GM19372 (cell line): ENCODE measurements around the gene PISD.
"Not testable (repeated sequence)": the region's sequence is repeated elsewhere in the genome, so short reads cannot be mapped to it uniquely, and the experiment has no call there.

Experiments used
- ATAC-seq: cut with Tn5 transposase; IDR thresholded peaks from one replicate; pipeline ENCODE4 v1.9.1; 2021; ENCODE audit warnings: mild to moderate bottlenecking, low read depth, moderate library complexity; ENCODE audit not compliant: unreplicated experiment

Gene PISD

GRCh38 chr22:31661851-31662667 lies at the start of gene PISD:
Gene PISD (minus strand): TSS chr22:31662215. CDS start chr22:31662208, 7 bp downstream.
- peak; percentile 86 for ATAC-seq

GRCh38 chr22:31711226-31711625 lies 49.2 kb upstream of the PISD start:
- ATAC-seq: not testable (repeated sequence)

- no peak for ATAC-seq
Measured at GRCh38 chr22:31707519-31707918, 45.5 kb upstream of the PISD start.

GRCh38 chr22:31695423-31695822 lies 33.4 kb upstream of the PISD start:
- ATAC-seq: no peak

- ATAC-seq: not testable (repeated sequence)
Measured at GRCh38 chr22:31694046-31694445, 32.0 kb upstream of the PISD start.

GRCh38 chr22:31692186-31692886 lies 30.3 kb upstream of the PISD start:
- no peak for ATAC-seq

GRCh38 chr22:31691408-31691807 lies 29.4 kb upstream of the PISD start:
- no peak for ATAC-seq

- ATAC-seq: no peak
Measured at GRCh38 chr22:31683181-31684105, 21.4 kb upstream of the PISD start.

GRCh38 chr22:31682751-31683150 lies 20.7 kb upstream of the PISD start:
- ATAC-seq: no peak

GRCh38 chr22:31681349-31682345 lies 19.6 kb upstream of the PISD start:
- no peak for ATAC-seq

- ATAC-seq: no peak
Measured at GRCh38 chr22:31680861-31681341, 18.9 kb upstream of the PISD start.

GRCh38 chr22:31678748-31679147 lies 16.7 kb upstream of the PISD start:
- no peak for ATAC-seq

GRCh38 chr22:31676700-31677099 lies 14.7 kb upstream of the PISD start:
- peak; percentile 100 for ATAC-seq

- ATAC-seq: not testable (repeated sequence)
Measured at GRCh38 chr22:31674219-31674618, 12.2 kb upstream of the PISD start.

GRCh38 chr22:31668849-31669248 lies 6.8 kb upstream of the PISD start:
- ATAC-seq: not testable (repeated sequence)

GRCh38 chr22:31662668-31663037 lies 638 bp upstream of the PISD start:
- ATAC-seq: no peak

GRCh38 chr22:31660860-31661341 lies 1.1 kb downstream of the PISD start:
- ATAC-seq: not testable (repeated sequence)

GRCh38 chr22:31659246-31659645 lies 2.8 kb downstream of the PISD start:
- no peak for ATAC-seq

GRCh38 chr22:31654408-31654807 lies 7.6 kb downstream of the PISD start:
- ATAC-seq: no peak
